Osteoblast (primary cell): ENCODE data around the gene SOCS7. TPM values are rescaled to one million over a fixed set of nuclear protein-coding genes. Genes with fewer than 3 reads are reported as not detected.

Experiments used
- DNase-seq: peaks from one replicate; pipeline ENCODE4 v3.0.0; 2011; ENCODE audit warnings: low spot score, mixed read lengths; ENCODE audit not compliant: insufficient read length; ENCODE audit errors: missing footprints
- H2AFZ ChIP-seq: 2 replicates; pipeline ENCODE4 v1.6.0; 2011; ENCODE audit warnings: mild to moderate bottlenecking, low read length
- H3K27ac ChIP-seq: 2 replicates; pipeline ENCODE4 v1.5.1; 2011; ENCODE audit warnings: mild to moderate bottlenecking, low read depth, low read length, moderate library complexity
- H3K27me3 ChIP-seq: 2 replicates; pipeline ENCODE4 v1.6.0; 2012; ENCODE audit warnings: mild to moderate bottlenecking, control low read depth, inconsistent platforms, low read length, moderate library complexity; ENCODE audit not compliant: insufficient read depth
- H3K36me3 ChIP-seq: 2 replicates; pipeline ENCODE4 v1.5.1; 2011; ENCODE audit warnings: mild to moderate bottlenecking, low read length, control low read depth, moderate library complexity; ENCODE audit not compliant: insufficient read depth
- H3K4me1 ChIP-seq: 2 replicates; pipeline ENCODE4 v1.5.1; 2011; ENCODE audit warnings: mild to moderate bottlenecking, low read length, control low read depth, moderate library complexity; ENCODE audit not compliant: insufficient read depth
- H3K4me2 ChIP-seq: 2 replicates; pipeline ENCODE4 v1.6.0; 2011; ENCODE audit warnings: mild to moderate bottlenecking, low read length; ENCODE audit not compliant: insufficient read depth
- H3K4me3 ChIP-seq: fragments of 200-600 bp; sonication (generic); 3 replicates; pipeline ENCODE4 v1.5.1; 2012; ENCODE audit warnings: mild to moderate bottlenecking, low read length, inconsistent platforms; ENCODE audit not compliant: insufficient read depth
- H3K79me2 ChIP-seq: 2 replicates; pipeline ENCODE4 v1.6.0; 2012; ENCODE audit warnings: mild to moderate bottlenecking, low read length, control low read depth, inconsistent platforms; ENCODE audit not compliant: insufficient read depth
- H3K9me3 ChIP-seq: 2 replicates; pipeline ENCODE4 v1.5.1; 2011; ENCODE audit warnings: low read depth, low read length, control low read depth
- H4K20me1 ChIP-seq: 2 replicates; pipeline ENCODE4 v1.6.0; 2012; ENCODE audit warnings: mild to moderate bottlenecking, low read length, control low read depth; ENCODE audit not compliant: insufficient read depth
- total RNA-seq: library from RNA; depleted of rRNA; stranded (reverse); fragments of >200 nt; gene quantifications from 2 replicates; pipeline ENCODE4 v1.2.3, GENCODE V29; 2012
- TF ChIP-seq, protein P1 (sequence below): IDR thresholded peaks from 2 replicates; pipeline ENCODE4 v1.5.1; 2011; ENCODE audit warnings: mild to moderate bottlenecking, low read depth, low read length, moderate library complexity; ENCODE audit errors: extremely low read depth

The SOCS7 gene
- total RNA-seq, 1 donor: 16.3 TPM

DNA sequence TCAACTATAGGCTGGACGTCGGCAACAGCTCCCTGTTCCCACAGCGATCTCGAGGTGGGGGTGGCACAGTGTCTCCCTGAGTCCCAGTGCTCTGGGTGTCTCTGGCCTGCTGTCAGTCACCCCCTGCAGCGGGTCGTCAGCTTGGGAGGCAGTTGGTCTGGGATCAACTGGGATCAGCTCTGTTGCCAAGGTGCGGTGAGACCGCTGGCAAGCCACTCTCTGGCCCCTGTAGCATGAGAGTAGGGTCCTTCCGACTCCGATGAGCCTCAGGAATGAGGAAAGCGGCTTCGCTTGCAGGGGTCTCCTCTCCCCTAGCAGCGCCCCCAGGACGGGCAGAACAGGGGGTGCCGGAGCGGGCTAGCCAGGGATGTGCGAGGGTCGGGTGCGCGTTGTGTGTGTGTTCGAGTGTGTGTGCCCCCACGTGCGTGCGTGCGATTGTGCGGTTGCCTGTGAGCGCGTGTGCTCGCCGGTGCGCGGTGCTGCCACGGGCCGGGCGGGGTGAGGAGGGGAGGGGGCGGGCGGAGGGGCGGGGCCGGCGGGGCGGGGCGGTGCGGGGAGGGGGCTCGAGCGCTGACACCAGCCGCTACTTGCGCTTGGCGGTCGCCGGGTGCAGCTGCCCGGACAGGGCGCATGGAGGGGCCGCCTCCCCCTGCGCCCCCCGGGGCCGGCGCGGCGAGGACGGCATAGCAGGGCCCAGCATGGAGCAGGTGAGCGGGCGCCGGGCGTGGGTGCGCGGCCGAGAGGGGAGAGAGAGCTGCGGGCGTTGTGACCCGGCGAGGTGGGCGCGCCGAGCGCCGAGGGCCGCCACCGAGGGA lies 67.3 kb downstream of the SOCS7 start:
- H3K4me3 ChIP-seq: peak overlapping the region; percentile 28
- no peaks in the 10 kb centered on the region for H4K20me1 ChIP-seq
- H3K27me3 ChIP-seq: peaks cover 28% of the 10 kb centered on the region
- peak overlapping the region; percentile 29 for H2AFZ ChIP-seq
- DNase-seq: peak; percentile 89
- TF ChIP-seq, protein P1, sequence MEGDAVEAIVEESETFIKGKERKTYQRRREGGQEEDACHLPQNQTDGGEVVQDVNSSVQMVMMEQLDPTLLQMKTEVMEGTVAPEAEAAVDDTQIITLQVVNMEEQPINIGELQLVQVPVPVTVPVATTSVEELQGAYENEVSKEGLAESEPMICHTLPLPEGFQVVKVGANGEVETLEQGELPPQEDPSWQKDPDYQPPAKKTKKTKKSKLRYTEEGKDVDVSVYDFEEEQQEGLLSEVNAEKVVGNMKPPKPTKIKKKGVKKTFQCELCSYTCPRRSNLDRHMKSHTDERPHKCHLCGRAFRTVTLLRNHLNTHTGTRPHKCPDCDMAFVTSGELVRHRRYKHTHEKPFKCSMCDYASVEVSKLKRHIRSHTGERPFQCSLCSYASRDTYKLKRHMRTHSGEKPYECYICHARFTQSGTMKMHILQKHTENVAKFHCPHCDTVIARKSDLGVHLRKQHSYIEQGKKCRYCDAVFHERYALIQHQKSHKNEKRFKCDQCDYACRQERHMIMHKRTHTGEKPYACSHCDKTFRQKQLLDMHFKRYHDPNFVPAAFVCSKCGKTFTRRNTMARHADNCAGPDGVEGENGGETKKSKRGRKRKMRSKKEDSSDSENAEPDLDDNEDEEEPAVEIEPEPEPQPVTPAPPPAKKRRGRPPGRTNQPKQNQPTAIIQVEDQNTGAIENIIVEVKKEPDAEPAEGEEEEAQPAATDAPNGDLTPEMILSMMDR: no peak
- H3K36me3 ChIP-seq: no peaks in the 10 kb centered on the region
- H3K9me3 ChIP-seq: no peaks in the 10 kb centered on the region
- no peak overlapping the region for H3K27ac ChIP-seq
- H3K4me2 ChIP-seq: peak overlapping the region; percentile 51
- peaks cover 24% of the 10 kb centered on the region for H3K4me1 ChIP-seq
- no peaks in the 10 kb centered on the region for H3K79me2 ChIP-seq

DNA sequence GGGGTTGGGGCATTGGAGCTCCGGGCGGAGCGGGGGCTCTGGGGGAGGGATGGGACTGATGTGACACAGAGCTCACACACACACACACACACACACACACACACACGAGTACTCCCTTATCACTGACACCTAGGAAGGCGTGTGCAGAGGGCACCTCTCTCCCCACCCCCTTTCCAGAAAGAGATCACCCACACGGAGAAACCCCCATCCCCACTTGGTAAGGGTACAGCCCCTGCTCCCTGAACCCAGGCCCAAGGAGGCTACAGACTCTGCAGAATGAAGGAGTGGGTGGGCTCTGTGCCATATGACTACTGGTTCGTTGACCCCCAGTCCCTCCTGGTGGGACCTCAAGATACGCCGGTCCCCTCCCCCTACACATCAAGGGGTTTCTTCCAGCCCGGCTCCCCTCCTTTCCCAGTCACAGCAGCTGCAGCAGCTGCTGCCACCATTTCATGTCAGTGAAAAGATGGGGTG lies 67.9 kb downstream of the SOCS7 start:
- Histone ChIP-seq H3K79me2 (no peaks in the 10 kb centered on the region), H4K20me1 (no peaks in the 10 kb centered on the region), H3K4me2 (no peak overlapping the region), H3K9me3 (no peaks in the 10 kb centered on the region), H3K27ac (no peak overlapping the region), H3K36me3 (no peaks in the 10 kb centered on the region), H3K4me1 (peaks cover 22% of the 10 kb centered on the region), H3K27me3 (peaks cover 28% of the 10 kb centered on the region), H2AFZ (no peak overlapping the region), H3K4me3 (no peak overlapping the region)
- TF ChIP-seq, protein P1: no peak
- peak; percentile 66 for DNase-seq

DNA sequence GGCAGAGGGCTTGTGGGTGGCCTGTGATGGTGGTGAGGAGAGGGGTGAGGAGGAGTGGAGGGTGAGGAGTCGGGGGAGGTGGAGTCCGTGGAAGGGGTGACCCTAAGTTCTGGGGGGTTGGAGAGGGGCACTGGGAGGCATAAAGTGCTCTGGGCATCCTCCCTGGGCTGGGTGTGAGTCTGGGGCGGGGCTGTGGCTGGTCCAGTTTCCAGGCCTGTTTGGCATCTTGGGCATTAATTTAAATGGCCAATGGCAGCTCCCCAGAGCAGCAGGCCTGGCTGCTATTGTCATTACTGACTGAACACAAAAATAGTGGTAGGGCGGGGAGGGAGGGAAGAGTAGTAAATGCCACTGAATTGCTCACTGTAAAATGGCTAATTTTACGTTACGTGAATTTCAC lies 68.9 kb downstream of the SOCS7 start:
- H3K27me3 ChIP-seq: peaks cover 28% of the 10 kb centered on the region
- H4K20me1 ChIP-seq: no peaks in the 10 kb centered on the region
- H3K9me3 ChIP-seq: no peaks in the 10 kb centered on the region
- H3K4me1 ChIP-seq: peaks cover 14% of the 10 kb centered on the region
- H3K79me2 ChIP-seq: no peaks in the 10 kb centered on the region
- H3K27ac ChIP-seq: no peak overlapping the region
- H3K36me3 ChIP-seq: no peaks in the 10 kb centered on the region
- no peak overlapping the region for H2AFZ ChIP-seq
- H3K4me3 ChIP-seq: no peak overlapping the region
- DNase-seq: peak; percentile 69
- H3K4me2 ChIP-seq: peak overlapping the region; percentile 83
- TF ChIP-seq, protein P1: no peak

DNA sequence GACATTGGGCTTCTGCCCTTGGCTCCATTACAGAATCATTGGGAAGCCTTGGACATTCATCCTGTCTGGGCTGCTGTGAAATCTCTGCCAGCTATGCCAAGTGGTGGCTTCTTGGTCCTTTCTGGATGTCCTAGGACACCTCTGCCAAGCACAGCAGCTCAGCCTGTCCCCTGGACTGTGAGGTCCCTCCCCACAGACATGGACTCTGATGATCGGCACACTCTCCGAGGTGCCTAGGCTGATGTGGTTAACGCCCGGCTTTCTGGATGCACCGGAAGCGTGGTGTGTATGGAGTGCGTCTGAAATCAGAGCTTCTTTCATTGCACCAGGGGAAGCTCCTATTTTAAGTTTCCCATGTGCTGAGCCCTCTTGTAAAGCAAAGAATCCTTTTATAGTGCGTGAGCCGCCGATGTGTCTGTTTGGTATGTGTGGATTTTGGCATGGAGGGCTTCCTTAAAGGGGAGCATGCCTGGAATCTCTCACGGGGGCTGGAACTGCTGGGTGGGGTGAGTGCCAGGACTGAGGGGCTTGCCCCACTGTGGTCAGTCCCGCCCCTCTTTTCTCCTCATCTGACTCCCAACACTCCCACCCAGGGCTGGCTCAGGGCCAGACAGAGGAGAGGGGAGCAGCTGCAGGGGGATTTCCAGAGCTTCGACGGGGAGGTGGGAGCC lies 69.7 kb downstream of the SOCS7 start:
- peak overlapping the region; percentile 81 for H2AFZ ChIP-seq
- peaks cover 14% of the 10 kb centered on the region for H3K4me1 ChIP-seq
- peak overlapping the region; percentile 83 for H3K4me2 ChIP-seq
- peak overlapping the region; percentile 58 for H3K4me3 ChIP-seq
- no peaks in the 10 kb centered on the region for H3K79me2 ChIP-seq
- no peaks in the 10 kb centered on the region for H3K9me3 ChIP-seq
- no peaks in the 10 kb centered on the region for H4K20me1 ChIP-seq
- DNase-seq: peak; percentile 97
- H3K27me3 ChIP-seq: peaks cover 28% of the 10 kb centered on the region
- H3K27ac ChIP-seq: peak overlapping the region; percentile 71
- TF ChIP-seq, protein P1: no peak
- H3K36me3 ChIP-seq: no peaks in the 10 kb centered on the region
